HEK293 (cell line): Measurements from ENCODE around the gene SLC29A1.

Experiments used
- CTCF ChIA-PET: fragments of 350-600 bp; formaldehyde crosslinking; extraction: SDS; loops from one replicate; lab custom pipeline; 2021; ENCODE audit warnings: antibody characterized with exemption; lab: Yijun Ruan, JAX
- POLR2A ChIA-PET: fragments of 300-600 bp; formaldehyde crosslinking; extraction: SDS; loops from one replicate; lab custom pipeline; 2020; ENCODE audit warnings: antibody characterized with exemption, inconsistent platforms; lab: Yijun Ruan, JAX
- H3K27ac ChIP-seq: fragments of 200-500 bp; sonication (Bioruptor generic); 2 replicates; pipeline ENCODE4 v1.5.1; 2014; ENCODE audit warnings: low read depth, low read length, control low read depth, inconsistent platforms; ENCODE audit errors: extremely low read depth
- H3K36me3 ChIP-seq, 2 experiments: fragments of 200-500 bp in 1 of 2; sonication (Bioruptor generic) in 1 of 2; 1 replicate in 1 of 2; 2 replicates in 1 of 2; pipeline ENCODE4 v1.5.1; 2014 to 2017; ENCODE audit warnings: inconsistent platforms in 2 of 2, low read length in 2 of 2; ENCODE audit not compliant: control insufficient read depth in 2 of 2, insufficient read depth in 1 of 2
- H3K4me1 ChIP-seq: fragments of 200-500 bp; sonication (Bioruptor generic); 2 replicates; pipeline ENCODE4 v1.5.1; 2014; ENCODE audit warnings: mild to moderate bottlenecking, low read length, inconsistent platforms; ENCODE audit not compliant: control insufficient read depth, insufficient read depth
- H3K4me3 ChIP-seq: 2 replicates; pipeline ENCODE4 v1.5.1; 2011; ENCODE audit warnings: low read depth, mild to moderate bottlenecking, control low read depth, low read length, moderate library complexity
- H3K9me3 ChIP-seq: fragments of 200-500 bp; sonication (Bioruptor generic); 2 replicates; pipeline ENCODE4 v1.5.1; 2014; ENCODE audit warnings: low read depth, low read length, inconsistent platforms; ENCODE audit not compliant: control insufficient read depth, insufficient read depth
- IKZF3 ChIP-seq: fragments of 450-650 bp; IDR thresholded peaks from 2 replicates; pipeline ENCODE4 v1.5.0; 2018; ENCODE audit warnings: missing biosample characterization, mild to moderate bottlenecking, missing genetic modification characterization, moderate library complexity
- KLF16 ChIP-seq: fragments of 450-650 bp; formaldehyde crosslinking; IDR thresholded peaks from 2 replicates; pipeline ENCODE4 v1.5.1; 2017; ENCODE audit warnings: missing biosample characterization, missing genetic modification characterization
- ZBTB48 ChIP-seq: fragments of 450-650 bp; formaldehyde crosslinking; IDR thresholded peaks from 2 replicates; pipeline ENCODE4 v1.5.1; 2016; ENCODE audit warnings: missing biosample characterization, missing genetic modification characterization
- ZFP3 ChIP-seq: fragments of 450-650 bp; formaldehyde crosslinking; IDR thresholded peaks from 2 replicates; pipeline ENCODE4 v1.5.1; 2016; ENCODE audit warnings: low read depth, missing biosample characterization, missing genetic modification characterization
- ZNF184 ChIP-seq: fragments of 450-650 bp; IDR thresholded peaks from 2 replicates; pipeline ENCODE4 v1.5.1; 2018; ENCODE audit warnings: missing biosample characterization, mild to moderate bottlenecking, missing genetic modification characterization
- ZNF214 ChIP-seq: fragments of 450-650 bp; formaldehyde crosslinking; IDR thresholded peaks from 2 replicates; pipeline ENCODE4 v1.5.1; 2017; ENCODE audit warnings: missing biosample characterization, mild to moderate bottlenecking, missing genetic modification characterization, borderline replicate concordance
- ZNF221 ChIP-seq: fragments of 450-650 bp; formaldehyde crosslinking; IDR thresholded peaks from 2 replicates; pipeline ENCODE4 v1.5.1; 2017; ENCODE audit warnings: missing biosample characterization, missing genetic modification characterization, borderline replicate concordance
- ZNF48 ChIP-seq: fragments of 450-650 bp; formaldehyde crosslinking; IDR thresholded peaks from 2 replicates; pipeline ENCODE4 v1.5.1; 2016; ENCODE audit warnings: missing biosample characterization, missing genetic modification characterization
- ZNF670 ChIP-seq: fragments of 450-650 bp; formaldehyde crosslinking; IDR thresholded peaks from 2 replicates; pipeline ENCODE4 v1.5.1; 2016; ENCODE audit warnings: missing biosample characterization, missing genetic modification characterization, low read depth
- ZNF707 ChIP-seq: fragments of 450-650 bp; formaldehyde crosslinking; IDR thresholded peaks from 2 replicates; pipeline ENCODE4 v1.5.1; 2016; ENCODE audit warnings: missing biosample characterization, missing genetic modification characterization
- TF ChIP-seq, protein P1 (sequence below): fragments of 450-650 bp; formaldehyde crosslinking; IDR thresholded peaks from 2 replicates; pipeline ENCODE4 v1.5.1; 2016; ENCODE audit warnings: missing biosample characterization, missing genetic modification characterization
- TF ChIP-seq, protein P2 (sequence below): fragments of 450-650 bp; formaldehyde crosslinking; IDR thresholded peaks from 2 replicates; pipeline ENCODE4 v1.5.1; 2016; ENCODE audit warnings: missing biosample characterization, missing genetic modification characterization
- TF ChIP-seq, protein P3 (sequence below): fragments of 450-650 bp; formaldehyde crosslinking; IDR thresholded peaks from 2 replicates; pipeline ENCODE4 v1.5.1; 2016; ENCODE audit warnings: missing biosample characterization, missing genetic modification characterization
- TF ChIP-seq, protein P4 (sequence below): fragments of 450-650 bp; formaldehyde crosslinking; conservative IDR thresholded peaks from 2 replicates; pipeline ENCODE4 v1.5.1; 2016; ENCODE audit warnings: low read depth, missing biosample characterization, missing genetic modification characterization

Gene SLC29A1

DNA sequence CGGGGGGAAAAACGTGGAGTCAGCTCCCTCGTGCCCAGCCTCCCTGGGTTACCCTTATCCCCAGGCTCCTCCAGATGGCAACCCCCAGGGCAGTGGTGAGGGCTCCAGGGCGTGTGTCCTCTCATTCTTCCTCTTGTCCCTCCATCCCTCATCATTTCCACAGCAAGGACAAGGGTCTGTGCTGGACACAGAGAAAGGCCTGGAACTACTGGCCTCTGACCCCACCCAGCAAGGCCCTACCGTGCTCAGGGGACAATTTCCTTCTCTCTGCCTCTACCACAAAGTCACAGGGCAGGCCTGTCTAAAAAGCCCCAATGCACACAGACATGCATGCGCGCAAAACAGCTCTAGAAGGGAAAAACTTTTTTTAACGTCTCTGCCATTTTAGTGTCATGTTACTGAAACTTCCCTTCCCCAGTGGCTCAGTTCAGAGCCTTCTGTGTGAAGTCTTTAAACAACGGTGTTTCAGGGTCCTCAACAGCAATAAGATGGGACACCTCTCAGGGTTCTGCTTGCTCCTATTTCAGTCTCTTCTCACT lies 35.0 kb downstream of the SLC29A1 start (continued):
- TF ChIP-seq, protein P1, sequence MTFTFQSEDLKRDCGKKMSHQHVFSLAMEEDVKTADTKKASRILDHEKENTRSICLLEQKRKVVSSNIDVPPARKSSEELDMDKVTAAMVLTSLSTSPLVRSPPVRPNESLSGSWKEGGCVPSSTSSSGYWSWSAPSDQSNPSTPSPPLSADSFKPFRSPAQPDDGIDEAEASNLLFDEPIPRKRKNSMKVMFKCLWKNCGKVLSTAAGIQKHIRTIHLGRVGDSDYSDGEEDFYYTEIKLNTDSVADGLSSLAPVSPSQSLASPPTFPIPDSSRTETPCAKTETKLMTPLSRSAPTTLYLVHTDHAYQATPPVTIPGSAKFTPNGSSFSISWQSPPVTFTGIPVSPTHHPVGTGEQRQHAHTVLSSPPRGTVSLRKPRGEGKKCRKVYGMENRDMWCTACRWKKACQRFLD (tag by site-specific recombination): no peak
- TF ChIP-seq, protein P2, sequence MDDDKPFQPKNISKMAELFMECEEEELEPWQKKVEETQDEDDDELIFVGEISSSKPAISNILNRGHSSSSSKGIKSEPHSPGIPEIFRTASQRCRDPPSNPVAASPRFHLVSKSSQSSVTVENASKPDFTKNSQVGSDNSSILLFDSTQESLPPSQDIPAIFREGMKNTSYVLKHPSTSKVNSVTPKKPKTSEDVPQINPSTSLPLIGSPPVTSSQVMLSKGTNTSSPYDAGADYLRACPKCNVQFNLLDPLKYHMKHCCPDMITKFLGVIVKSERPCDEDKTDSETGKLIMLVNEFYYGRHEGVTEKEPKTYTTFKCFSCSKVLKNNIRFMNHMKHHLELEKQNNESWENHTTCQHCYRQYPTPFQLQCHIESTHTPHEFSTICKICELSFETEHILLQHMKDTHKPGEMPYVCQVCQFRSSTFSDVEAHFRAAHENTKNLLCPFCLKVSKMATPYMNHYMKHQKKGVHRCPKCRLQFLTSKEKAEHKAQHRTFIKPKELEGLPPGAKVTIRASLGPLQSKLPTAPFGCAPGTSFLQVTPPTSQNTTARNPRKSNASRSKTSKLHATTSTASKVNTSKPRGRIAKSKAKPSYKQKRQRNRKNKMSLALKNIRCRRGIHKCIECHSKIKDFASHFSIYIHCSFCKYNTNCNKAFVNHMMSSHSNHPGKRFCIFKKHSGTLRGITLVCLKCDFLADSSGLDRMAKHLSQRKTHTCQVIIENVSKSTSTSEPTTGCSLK (tag by site-specific recombination): no peak

DNA sequence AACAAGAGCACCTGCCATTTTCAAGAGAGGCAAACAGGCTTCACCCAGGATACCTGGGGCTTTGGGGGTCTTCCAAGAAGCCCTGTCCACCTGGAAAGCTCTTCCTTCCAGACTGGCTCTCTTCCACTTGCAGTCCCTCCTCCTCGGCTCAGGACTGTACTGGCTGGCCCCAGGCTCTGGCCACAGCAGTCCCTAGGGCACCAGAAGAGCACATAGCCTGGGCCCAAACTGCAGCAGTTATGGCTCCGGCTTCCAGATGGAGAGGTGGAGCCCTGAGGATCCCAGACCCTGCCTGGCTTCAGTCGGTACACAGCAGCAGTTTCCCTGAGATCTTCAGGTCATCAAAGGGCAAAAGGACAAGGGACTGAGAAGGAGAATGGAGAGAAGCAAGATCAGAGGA lies 35.5 kb downstream of the SLC29A1 start:
- H3K27ac ChIP-seq: no peak overlapping the region
- H3K9me3 ChIP-seq: no peaks in the 10 kb centered on the region
- POLR2A ChIA-PET: no interaction called here
- no peak for TF ChIP-seq KLF16 (tag by site-specific recombination)
- TF ChIP-seq, all 188 proteins: peak for 0
- no peak overlapping the region for H3K4me3 ChIP-seq
- peaks cover 0 to 51% of the 10 kb centered on the region in 2 experiments; a peak in 1 of 3 replicates for H3K36me3 ChIP-seq
- CTCF ChIA-PET: interaction anchor here (0.6 to 1.0 kb wide), 2 partner anchors 56 to 61 kb away, joined by 3 read pairs; no protein-coding TSS in a partner anchor
- H3K4me1 ChIP-seq: no peaks in the 10 kb centered on the region

DNA sequence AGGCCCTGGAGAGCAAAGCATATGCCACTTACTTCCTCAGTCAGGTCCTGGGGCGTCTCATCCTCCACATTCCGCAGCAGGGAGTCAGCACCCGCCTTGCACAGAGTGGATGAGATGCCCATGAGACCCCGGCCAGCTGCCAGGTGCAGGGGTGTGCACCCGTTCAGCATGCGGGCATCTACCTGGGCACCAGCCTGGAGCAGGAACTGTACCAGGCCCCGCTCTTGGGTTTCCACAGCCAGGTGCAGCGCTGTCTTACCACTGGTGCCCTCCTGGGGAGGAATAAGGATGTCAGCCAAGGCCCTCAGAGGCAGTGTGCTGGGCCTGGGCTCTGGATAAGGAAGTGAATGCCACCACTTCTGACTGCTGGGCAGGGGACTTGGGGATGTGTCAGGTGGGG lies 36.6 kb downstream of the SLC29A1 start:
- CTCF ChIA-PET: no interaction called here
- Histone ChIP-seq H3K4me1 (peaks cover 4% of the 10 kb centered on the region; the same call in 1 of the 2 replicates), H3K36me3 (peaks cover 0 to 40% of the 10 kb centered on the region in 2 experiments; a peak in 1 of 3 replicates), H3K27ac (no peak overlapping the region), H3K9me3 (no peaks in the 10 kb centered on the region), H3K4me3 (no peak overlapping the region)
- TF ChIP-seq ZFP3: no peak
- no peak for TF ChIP-seq IKZF3
- no peak for TF ChIP-seq ZNF221 (tag by site-specific recombination)
- no peak for TF ChIP-seq ZNF670 (tag by site-specific recombination)
- no peak for TF ChIP-seq ZNF214 (tag by site-specific recombination)
- TF ChIP-seq ZBTB48 (tag by site-specific recombination): no peak
- TF ChIP-seq ZNF48 (tag by site-specific recombination): no peak
- no peak for TF ChIP-seq ZNF184
- TF ChIP-seq ZNF707 (tag by site-specific recombination): no peak
- TF ChIP-seq, protein P3, sequence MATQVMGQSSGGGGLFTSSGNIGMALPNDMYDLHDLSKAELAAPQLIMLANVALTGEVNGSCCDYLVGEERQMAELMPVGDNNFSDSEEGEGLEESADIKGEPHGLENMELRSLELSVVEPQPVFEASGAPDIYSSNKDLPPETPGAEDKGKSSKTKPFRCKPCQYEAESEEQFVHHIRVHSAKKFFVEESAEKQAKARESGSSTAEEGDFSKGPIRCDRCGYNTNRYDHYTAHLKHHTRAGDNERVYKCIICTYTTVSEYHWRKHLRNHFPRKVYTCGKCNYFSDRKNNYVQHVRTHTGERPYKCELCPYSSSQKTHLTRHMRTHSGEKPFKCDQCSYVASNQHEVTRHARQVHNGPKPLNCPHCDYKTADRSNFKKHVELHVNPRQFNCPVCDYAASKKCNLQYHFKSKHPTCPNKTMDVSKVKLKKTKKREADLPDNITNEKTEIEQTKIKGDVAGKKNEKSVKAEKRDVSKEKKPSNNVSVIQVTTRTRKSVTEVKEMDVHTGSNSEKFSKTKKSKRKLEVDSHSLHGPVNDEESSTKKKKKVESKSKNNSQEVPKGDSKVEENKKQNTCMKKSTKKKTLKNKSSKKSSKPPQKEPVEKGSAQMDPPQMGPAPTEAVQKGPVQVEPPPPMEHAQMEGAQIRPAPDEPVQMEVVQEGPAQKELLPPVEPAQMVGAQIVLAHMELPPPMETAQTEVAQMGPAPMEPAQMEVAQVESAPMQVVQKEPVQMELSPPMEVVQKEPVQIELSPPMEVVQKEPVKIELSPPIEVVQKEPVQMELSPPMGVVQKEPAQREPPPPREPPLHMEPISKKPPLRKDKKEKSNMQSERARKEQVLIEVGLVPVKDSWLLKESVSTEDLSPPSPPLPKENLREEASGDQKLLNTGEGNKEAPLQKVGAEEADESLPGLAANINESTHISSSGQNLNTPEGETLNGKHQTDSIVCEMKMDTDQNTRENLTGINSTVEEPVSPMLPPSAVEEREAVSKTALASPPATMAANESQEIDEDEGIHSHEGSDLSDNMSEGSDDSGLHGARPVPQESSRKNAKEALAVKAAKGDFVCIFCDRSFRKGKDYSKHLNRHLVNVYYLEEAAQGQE (tag by site-specific recombination): no peak
- TF ChIP-seq, protein P4, sequence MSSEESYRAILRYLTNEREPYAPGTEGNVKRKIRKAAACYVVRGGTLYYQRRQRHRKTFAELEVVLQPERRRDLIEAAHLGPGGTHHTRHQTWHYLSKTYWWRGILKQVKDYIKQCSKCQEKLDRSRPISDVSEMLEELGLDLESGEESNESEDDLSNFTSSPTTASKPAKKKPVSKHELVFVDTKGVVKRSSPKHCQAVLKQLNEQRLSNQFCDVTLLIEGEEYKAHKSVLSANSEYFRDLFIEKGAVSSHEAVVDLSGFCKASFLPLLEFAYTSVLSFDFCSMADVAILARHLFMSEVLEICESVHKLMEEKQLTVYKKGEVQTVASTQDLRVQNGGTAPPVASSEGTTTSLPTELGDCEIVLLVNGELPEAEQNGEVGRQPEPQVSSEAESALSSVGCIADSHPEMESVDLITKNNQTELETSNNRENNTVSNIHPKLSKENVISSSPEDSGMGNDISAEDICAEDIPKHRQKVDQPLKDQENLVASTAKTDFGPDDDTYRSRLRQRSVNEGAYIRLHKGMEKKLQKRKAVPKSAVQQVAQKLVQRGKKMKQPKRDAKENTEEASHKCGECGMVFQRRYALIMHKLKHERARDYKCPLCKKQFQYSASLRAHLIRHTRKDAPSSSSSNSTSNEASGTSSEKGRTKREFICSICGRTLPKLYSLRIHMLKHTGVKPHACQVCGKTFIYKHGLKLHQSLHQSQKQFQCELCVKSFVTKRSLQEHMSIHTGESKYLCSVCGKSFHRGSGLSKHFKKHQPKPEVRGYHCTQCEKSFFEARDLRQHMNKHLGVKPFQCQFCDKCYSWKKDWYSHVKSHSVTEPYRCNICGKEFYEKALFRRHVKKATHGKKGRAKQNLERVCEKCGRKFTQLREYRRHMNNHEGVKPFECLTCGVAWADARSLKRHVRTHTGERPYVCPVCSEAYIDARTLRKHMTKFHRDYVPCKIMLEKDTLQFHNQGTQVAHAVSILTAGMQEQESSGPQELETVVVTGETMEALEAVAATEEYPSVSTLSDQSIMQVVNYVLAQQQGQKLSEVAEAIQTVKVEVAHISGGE: no peak
- POLR2A ChIA-PET: interaction anchor here (0.7 kb wide), 1 partner anchor 13 kb away, joined by 3 read pairs; the partner anchor contains the start of gene HSP90AB1
